Mesenteric fat pad (tissue), 1 donor: ENCODE data around the gene KDM8. TPM values are rescaled to one million over a fixed set of nuclear protein-coding genes. Genes with fewer than 3 reads are reported as not detected.

Source experiments
- DNase-seq: peaks from one replicate; pipeline ENCODE4 v3.0.0-alpha.2; 2020; ENCODE audit warnings: low spot score
- total RNA-seq: library from RNA; stranded (reverse); fragmentation: NEBNext Ultra II Directional; extraction: Animal tissue kit (Norgen Biotek cat#: 25700); gene quantifications from one replicate; pipeline ENCODE4 v1.2.1, GENCODE V29; 2021
- donor health status: DM: yes; HTN: yes; CAD: no.

Gene KDM8
- total RNA-seq, 1 donor from 2014 or later = 3.5 TPM

DNA sequence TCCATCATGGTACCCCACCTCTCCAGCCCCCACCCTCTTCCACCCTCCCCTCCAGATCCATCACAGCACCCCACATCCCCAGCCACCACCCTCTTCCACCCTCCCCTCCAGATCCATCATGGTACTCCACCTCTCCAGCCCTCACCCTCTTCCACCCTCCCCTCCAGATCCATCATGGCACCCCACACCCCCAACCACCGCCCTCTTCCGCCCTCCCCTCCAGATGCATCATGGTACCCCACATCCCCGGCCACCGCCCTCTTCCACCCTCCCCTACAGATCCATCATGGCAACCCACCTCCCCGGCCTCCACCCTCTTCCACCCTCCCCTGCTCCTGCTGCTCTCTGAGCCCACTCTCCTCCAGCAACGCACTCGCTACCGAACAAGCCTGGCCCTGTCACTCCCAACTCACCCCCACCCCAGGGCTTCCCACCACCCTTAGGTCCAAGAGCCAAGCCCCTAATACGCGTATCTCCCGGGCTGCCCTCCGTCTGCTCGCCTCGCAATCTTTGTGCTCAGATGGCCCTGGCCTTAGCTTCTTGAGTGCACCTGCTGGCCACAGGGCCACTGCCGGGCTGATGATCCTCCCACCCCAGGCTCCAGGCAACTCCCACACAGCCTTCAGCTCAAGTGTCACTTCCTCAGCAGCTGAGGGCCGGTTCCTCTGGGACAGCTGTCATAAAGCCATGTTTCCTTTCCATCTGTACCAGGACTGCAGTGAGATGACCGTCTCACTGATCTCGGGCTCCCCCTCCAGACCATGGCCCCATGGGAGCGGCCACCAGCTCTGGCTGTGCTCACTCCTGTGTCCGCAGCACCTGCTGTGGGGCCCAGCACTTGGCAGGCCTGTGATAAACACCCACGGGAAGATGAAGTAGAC is 25.5 kb downstream of the KDM8 start:
- no peak for DNase-seq

DNA sequence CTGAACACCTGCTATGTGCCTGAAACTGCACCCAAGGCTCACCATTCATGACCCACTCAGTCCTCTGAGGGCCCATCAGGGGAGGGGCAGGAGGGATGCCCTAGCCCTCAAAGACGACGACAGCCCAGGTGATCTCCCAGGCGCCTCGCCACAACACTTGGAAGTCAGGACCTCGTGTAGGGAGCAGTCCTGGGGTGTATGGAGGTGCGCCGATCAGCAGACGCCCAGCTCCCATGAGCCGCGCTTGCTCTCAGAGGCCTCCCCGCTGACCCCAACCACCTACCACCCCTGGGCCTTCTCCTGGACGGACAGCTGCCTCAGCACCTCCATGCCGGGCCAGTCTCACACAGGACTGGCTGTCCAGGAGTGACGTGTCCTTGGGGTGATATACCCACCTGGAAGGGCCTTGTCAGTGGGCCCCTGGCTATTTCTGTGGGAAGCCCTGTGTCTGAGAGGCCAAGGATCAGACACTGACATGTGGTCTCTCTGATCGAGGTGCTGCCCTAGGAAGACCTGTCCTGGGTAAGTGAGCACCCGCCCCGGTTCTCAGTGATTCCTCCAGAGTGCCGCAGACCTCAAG is 26.7 kb downstream of the KDM8 start:
- DNase-seq = no peak

DNA sequence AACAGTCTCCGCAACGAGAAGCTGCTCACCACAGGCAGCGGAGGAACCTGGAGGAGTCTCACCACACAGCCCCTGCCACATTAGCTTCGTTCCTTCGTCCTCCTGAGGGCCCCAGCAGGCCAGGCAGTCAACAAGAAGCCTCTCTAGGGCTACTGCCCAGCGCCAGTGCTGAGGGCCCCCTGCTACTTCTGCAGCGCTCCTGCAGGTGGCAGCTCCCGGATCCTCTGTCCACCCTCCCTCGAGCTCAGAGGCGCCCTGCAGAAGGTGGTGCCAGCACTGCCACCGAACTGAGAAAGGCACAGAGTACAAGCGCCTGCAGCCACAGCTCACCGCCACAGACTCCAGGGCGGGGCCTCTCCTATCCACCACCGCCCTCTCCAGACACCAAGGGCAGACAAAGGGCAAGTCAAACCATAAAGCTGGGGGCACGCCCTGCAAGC is 27.3 kb downstream of the KDM8 start:
- DNase-seq = no peak

DNA sequence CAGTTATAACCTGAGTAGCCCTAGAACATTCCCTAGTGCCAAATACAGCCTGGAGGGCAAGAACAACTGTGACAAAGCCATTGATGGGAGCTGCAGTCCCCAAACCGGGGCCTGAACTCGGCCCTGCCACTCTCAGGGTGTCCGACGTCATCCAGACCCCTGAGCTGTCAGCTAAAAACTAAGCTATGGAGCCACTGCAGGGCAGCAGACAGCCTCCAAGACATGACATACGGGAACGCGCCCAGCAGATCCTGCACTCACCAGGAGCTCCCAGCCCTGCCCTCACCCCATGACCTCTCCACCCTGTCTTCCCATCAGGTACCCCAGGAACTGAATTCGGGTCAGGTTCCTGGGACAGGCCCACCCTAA is 28.4 kb downstream of the KDM8 start:
- no peak for DNase-seq

DNA sequence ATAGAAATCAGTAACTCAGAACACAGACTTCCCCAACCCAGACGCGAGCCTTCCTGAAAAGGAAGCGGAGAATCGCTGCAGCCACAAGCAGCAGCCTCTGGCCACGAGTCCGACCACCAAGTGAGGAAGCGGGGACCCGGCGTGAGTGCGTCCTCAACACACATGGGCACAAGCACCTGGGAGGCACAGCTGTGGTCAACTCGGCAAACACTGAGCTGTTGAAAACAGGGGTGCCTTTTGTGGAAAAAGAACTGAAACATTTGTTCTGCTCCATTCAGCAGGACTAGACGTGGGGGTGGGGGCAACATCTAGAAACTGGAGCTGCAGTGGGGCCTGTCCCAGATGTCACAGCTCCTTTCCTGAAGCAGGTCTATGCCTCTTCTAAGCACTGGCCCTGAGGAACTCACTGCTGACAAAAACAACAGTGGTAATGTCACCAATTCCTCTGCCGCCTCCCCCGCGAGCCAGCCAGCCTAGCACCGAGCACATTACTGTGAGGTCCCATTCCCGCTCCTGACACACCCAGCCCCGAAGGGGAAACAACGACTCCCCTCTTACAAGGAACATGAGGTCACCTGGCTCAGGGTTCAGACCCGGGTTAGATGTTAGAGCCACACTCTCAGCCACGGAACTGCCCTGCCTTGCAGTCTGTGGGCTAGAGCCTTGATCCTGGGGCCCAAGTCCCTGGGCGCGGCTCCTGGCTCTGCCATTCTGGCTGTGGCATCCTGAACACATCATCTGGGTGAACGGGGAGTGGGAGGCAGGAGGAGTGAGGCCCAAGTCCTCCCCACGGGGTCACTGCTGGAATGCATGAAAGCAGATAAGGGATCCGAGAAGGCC is 29.0 kb downstream of the KDM8 start:
- no peak for DNase-seq

DNA sequence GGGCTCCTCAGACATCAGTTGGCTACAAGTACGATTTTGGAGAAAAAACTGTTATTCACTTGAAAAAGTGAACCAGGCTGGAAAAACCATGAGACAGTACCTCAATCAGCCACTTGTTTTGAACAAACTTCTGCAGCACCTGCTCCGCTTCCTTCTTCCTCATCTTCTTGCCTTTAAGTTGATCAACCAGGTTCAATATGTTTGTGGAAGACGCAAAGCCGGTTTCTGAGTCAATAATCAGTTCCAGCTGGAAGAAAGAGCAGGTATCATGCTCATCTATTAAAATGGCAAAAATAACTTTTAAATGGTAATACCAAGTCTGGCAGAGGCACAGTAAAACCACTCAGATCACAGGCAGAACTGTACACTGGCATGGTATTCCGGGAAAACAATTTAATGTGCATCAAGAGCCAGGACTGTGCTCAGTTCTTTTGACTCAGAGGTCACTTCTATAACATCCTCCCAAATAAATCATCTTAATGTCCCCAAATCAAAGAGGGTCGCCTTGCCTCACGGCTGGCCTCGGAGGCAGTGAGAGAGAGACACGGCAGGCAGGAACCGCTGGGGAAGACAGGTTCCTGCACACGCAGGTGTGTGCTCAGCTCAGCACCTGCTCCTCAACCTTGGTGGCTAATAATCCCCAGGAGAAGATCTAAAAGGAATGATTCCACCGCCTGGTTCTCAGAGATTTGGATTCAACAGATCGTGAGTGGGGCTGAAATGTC is 29.7 kb downstream of the KDM8 start:
- no peak for DNase-seq

DNA sequence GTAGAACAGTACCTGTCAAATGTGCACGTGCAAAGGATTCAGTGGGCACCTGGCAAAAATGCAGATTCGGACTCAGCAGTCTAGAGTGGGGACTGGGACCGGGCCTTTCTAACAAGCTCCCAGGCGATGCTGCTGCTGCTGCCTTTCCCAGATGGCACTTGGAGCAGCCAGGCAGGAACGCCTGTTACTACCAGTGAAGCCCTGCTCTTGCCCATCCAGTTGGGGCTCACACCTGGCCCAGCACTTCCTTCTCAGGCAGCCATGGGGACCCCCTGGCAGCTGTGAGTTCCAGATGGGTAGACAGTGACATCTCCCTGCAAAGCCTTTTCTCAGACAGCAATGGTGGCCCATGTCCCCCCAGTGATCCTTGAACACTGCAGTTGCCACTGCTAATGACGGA is 30.4 kb downstream of the KDM8 start:
- no peak for DNase-seq

DNA sequence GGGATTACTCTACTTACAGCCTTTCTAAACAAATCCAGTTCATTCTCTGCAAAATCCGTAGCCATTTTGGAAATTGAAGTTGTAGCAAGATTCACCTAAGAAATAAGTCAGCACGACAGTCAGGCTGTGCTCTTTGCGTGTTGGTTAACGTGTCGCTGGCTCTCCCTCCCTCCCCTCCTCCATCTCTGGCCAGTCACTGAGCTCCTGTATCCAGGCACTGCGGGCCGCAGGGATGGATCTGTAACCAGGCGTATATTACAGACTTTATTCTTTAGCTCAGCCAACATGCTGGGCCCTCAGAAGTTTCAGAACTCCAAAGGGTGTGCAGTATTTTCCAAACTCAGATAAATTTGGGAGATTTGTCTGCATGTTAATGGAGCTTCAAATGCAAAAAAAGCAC is 30.8 kb downstream of the KDM8 start:
- DNase-seq = no peak

DNA sequence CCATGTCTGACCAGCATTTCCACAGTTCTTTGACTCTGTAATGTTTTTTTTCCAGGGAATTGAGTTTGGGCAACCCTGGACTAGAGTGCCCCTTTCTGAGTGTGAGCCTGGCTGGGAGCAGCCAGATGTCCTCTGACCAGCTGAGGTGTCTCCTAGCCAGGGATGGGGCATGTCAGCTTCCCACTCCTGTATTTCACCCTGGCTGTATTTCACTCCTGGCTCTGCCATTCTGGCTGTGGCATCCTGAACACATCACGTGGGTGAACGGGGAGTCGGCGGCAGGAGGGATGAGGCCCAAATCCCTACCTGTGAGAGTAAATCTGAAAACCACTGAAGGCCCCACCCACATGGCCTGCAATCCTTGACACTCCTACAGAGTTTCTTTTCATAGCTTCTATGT is 31.3 kb downstream of the KDM8 start:
- no peak for DNase-seq

DNA sequence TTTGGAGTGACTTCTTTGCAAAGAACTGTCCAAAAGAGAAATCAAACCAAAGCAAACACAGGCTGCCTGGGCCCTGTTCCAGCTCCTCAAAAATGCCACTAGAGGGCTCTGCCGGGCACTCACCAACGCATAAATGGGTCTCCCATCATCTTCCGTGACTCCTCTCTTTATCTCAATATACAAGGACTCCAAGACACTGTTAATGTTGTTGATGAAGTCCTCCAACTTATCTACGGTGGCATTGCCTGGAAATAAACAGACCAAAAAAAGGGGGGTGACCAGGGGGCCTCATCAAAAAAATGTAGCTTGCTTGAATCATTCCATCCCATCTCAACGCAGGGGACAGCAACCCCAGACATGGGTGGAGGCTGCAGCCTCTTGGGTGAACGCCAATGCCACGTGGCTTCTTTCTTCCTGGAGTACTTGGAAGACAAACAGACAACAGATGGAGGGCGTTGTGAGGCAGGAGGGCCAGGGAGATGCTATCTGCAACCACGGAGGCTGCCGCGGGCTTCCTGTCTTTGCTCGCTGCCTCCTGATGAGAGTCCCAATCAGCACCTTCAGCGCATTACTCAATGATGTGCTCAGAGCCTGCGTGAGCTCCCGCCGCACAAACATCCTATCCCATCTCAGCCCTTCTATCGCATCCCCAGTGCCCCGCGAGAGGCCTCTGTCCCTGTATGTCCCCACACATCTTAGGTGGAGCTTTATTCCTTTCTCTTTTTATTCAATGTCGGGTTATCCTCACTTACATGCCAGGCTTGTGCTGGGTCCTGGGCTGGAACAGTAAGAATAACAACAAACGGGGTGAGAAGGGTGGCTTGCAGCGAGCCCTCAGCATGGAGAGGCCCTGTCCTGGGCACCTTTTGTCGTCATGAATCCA is 32.0 kb downstream of the KDM8 start:
- DNase-seq = peak; percentile 94

DNA sequence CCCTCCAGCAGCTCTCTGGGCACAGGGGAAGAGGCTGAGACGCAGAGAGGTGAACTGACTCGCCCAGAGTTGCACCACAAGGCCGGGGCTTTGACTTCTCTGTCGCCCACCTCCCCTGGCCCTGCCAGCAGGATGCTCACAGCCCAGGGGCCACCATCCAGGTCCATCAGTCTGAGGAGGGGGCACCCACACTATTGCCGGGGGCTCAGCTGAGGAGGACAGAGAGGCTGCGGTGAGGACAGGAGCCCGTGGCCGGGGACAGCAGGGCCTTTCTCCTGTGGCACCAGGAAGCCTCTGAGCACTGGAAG is 32.6 kb downstream of the KDM8 start:
- no peak for DNase-seq

DNA sequence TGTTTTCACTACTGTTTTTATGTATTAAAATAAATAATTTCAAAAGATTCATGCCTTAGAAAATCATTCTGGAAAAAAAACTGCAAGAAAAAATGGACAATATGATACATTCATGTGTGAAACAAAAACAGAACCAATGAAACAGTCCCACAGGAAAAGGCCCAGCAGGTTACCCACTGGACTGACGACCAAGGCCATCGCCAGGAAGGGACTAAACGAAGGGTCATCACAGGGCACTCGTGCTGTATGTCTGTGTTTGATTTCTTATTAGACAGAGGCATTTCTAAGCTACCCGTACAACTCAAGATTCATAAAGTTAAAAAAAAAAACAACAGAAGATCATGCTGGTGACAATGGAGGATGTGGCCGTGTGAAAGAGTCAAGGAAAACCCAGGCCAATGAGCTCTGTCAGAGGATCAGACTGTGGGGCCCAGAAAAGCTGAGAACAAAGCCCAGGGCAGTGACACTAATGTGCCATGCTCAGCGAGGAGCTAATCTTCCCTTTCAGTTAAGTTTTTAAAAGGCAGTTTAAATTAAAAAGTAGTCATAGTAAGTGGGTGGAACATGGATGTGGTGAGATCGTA is 33.4 kb downstream of the KDM8 start:
- peak; percentile 83 for DNase-seq

DNA sequence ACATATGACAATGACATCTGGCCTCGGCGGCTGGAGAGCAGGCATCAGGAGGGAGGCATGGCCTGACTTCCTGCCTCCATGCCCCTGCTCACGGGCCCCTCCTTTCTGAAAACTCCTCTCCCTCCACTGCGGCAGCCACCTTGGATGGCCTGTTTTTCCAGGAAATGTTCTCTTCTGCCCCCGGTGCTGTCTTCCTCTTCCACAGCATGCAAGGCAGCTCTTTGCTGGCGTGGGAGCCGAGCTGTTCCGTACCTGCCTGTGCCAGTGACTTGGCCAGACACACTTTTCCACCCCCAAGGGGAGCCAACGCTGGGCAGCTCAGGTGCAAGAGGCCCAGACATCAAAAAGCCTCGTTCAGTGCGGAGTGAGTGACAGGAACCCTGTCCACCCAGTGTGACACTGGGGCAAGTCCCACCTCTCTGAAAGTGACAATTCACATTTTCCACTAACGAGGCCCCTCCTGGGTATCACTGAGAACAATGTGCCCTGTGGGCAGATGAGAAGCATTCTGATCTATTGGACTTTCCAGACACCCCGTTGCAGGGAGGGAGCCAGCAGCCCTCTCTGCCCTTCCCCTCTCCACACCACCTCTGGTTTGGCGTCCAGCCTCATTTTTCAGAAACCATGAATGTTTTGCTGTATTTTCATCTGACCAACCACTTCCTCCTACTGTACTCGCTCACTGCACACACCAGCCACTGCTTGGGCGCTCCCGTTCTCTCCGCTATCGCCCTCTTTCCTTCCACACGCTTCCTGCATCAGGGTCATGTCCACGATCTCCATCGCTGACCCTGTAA is 34.1 kb downstream of the KDM8 start:
- DNase-seq = peak; percentile 82

DNA sequence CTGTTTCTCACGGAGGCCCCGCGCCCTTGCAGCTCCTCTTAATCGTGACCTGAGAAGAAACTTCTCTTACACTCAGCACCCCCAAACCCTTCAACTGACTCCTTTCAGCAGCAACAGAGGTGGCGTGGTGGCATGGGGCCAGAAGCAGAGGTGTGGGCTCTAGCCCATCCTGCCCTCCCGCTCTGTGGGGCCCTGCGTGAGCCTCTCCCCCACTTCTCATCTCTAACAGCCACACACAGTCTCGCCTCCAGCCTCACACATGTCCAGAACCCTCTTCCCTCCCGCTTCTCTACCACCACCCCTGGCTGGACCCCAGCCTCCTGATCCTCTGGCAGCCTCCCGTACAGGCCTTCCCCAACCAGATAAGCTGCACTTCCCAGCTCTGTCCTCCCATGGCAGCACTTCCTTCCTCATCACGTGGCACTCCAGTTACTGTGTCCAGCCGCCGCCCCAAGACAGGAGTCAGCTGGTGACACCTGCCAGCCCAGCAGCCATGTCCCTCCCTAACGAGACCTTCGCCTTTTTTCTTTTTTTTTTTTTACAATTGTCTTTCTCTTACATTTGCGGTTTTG is 34.8 kb downstream of the KDM8 start:
- peak; percentile 72 for DNase-seq

DNA sequence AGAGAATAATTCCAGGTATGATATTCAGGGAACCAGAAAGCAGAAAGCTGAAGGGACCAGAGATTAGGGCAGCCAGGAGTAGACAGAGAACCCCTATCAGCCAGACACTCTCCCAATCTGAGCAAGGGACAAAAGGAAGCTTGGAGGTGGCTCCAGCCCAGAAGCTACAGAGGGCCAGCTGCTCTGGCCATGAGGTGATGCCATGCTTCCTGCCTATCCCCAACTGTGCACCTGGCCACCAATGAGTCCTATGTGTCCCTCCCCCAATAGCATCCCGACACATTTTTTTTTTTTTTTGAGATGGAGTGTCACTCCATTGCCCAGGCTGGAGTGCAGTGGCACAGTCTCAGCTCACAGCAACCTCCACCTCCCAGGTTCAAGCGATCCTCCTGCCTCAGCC is 35.3 kb downstream of the KDM8 start:
- peak; percentile 11 for DNase-seq

DNA sequence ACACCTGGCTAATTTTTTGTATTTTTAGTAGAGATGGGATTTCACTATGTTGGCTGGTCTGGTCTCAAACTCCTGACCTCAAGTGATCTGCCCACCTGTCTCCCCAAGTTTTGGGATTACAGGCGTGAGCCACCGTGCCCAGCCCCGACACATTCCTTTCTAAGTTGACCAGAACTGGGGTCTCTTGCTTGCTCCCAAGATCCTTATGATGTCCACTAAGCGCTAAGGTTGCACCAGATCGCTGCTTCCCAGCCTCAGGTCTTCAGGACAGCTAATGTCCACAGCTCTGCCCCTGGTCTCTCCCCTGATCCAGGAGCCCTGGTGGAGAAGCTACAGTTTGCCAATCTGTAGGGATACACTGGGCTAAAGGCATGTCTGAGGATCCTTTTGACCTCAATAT is 35.7 kb downstream of the KDM8 start:
- DNase-seq = peak; percentile 82

DNA sequence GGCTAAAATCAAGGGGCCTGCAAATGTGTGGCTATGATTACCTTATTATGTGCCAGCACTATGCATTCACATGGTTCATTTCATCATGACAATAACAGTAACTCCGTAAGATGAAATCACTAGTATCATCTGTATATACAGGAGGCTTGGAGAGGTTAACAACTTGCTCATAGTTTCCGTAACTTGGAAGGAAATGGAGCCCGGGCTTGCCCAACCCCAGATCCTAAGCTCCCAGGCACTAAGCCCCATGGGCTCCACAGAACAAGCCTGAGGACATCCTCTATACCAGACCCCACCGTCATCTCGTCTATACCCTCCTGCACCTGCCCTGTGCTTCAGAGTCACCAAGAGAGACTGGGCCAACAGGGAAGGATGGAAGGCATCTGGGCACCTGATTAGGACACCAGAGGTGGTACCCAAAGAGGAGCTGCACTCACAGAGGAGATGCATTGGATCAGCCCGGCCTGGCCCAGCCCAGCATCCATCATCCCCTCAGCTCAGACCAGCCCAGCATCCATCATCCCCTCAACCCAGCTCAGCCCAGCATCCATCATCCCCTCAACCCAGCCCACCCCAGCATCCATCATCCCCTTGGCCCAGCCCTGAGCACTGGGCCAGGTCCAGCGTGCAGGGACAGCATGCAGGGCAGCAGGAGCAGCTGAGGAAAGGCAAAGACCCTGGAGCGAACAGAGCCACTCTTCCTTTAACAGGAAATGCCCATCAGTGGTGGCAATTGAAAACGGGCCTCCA is 36.8 kb downstream of the KDM8 start:
- peak; percentile 67 for DNase-seq

DNA sequence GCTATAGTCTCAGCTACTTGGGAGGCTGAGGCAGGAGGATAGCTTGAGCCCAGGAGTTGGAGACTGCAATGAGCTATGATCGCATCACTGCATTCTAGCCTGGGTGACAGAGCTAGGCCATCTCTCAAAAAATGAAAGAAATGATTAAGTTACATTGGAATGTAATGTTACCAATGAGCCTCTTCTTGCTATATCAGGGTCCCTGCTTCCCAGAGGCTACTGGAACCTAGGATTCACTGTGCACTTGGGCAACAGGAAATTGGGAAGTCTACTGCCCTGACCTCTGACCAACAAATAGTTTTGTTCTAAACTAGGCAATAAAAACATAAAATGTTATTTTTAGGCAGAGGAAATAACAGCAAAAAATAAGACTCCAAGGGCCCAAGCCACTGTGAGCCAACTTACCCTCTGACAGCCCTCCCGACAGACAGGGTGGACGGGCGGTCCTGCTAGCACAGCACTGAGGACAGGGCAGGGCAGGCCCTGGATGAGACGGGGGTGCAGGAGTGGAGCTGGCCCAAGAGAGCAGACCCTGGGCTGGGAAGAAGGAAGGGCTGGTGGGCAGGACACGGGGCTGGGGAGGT is 37.7 kb downstream of the KDM8 start:
- DNase-seq = peak; percentile 88
